Fibroblast of the aortic adventitia (primary cell): ENCODE measurements around the gene CCL15. TPM values are rescaled to one million over a fixed set of nuclear protein-coding genes. Genes with fewer than 3 reads are reported as not detected.
"Not testable (repeated sequence)": the region's sequence is repeated elsewhere in the genome, so short reads cannot be mapped to it uniquely, and the experiment has no call there.

Experiments used
- DNase-seq: peaks from one replicate; pipeline ENCODE4 v3.0.0-alpha.2; 2010; ENCODE audit warnings: low read depth
- H3K4me3 ChIP-seq: 2 replicates; pipeline ENCODE4 v1.5.1; 2011; ENCODE audit warnings: low read depth, mild to moderate bottlenecking, control low read depth, low read length, moderate library complexity
- CTCF ChIP-seq: IDR thresholded peaks from 2 replicates; pipeline ENCODE4 v1.5.1; 2011; ENCODE audit warnings: mild to moderate bottlenecking, low read length, control low read depth, inconsistent platforms; ENCODE audit not compliant: insufficient read depth
- total RNA-seq: library from RNA; depleted of rRNA; stranded (reverse); fragments of >200 nt; gene quantifications from 2 replicates; pipeline ENCODE4 v1.2.3, GENCODE V29; 2012; ENCODE audit warnings: low replicate concordance

CCL15 gene
- total RNA-seq, 1 donor = not detected

DNA sequence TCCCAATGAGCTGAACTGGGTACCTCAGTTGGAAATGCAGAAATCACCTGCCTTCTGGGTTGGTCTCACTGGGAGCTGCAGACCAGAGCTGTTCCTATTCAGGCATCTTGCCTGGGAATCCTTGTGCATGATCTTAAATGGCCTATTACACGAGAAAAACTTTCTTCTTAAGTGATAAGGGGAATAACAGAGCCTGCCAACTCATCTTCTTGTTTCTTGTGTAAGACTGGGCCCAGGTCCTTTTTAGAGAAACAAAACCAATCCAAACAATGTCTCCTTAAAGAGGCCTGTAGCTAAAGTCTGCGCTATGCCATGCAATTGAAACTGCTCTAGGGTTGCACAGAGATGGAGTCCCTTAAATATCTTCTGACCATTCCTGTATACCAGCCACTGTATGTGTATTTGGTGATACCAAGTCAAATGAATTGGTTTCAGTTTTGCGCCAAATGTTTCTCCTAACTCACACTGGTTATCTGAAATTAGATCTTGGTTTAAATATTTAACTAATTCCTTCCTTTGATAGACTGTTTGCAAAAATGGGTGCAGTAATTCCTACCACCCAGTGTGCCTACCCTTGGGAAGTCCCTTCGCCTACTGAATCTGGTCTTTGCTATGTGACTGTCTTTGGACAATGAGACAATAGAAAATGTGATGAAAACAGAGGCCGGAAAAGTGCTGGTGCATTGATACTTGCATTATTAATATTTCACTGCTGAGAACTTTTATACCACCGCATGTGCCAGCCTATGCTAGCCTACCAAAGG lies 22.9 kb upstream of the CCL15 start:
- no peak overlapping the region for H3K4me3 ChIP-seq
- TF ChIP-seq CTCF = no peak
- DNase-seq = no peak

DNA sequence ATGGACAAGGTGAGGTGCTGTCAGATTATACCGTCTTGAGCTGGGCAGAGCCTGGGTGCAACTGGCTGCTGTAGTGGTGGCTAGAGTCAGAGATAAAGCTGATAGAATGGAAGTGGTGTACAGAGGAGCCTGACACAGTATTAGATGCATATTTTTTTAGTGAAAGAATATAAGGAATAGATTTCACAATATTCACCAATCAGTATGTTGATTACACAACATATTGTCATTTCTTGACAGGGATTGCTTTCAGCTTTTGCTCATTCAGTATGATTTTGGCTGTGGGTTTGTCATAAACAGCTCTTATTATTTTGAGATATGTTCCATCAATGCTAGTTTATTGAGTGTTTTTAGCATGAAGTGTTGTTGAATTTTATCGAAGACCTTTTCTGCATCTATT lies 18.1 kb upstream of the CCL15 start:
- DNase-seq = no peak
- no peak for TF ChIP-seq CTCF
- H3K4me3 ChIP-seq = no peak overlapping the region

DNA sequence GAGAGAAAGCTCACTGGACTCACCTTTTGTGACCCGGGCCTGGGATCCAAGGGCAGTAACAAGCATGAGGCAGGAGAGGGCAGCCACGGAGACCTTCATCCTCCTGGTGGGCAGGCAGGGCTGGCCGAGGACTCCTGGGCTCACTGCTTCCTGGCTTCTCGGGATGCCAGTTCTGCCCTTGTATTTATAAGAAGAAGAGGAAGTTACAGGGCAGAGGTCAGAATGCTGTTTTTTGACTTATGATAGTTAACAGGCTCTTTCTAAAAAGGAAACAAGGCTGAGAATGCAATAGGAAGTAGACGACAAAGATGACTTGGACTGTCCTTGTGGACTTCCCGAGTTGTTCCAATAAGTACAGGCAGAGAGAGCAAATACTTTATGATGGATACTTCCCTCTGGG lies 16.4 kb upstream of the CCL15 start, which contains the start of gene CCL23:
Gene CCL23, minus strand, starts transcription at position 174 of the 400 bp plus-strand sequence. Its CDS starts 75 bp downstream, at position 99.
- DNase-seq = no peak
- no peak for TF ChIP-seq CTCF
- no peak within 1 kb of the TSS for H3K4me3 ChIP-seq

DNA sequence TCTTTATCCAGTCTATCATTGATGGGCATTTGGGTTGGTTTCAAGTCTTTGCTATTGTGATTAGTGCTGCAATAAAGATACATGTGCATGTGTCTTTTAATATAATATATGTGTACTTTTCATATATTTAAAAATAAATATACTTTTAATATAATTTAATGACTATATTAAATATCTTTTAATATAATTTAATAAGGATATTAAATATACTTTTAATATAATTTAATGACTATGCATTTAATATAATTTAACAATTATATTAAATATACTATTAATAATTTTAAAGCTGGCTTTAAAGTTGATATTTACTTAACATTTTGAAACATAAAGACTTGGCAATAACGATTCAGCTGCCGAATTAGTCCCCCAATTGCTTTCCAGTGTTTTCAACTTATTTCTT lies 15.2 kb upstream of the CCL15 start:
- H3K4me3 ChIP-seq = no peak overlapping the region
- no peak for TF ChIP-seq CTCF
- DNase-seq = no peak

- not testable (repeated sequence) for DNase-seq, H3K4me3 ChIP-seq
Measured at GRCh38 chr17:36015895-36016294, 14.5 kb upstream of the CCL15 start.

DNA sequence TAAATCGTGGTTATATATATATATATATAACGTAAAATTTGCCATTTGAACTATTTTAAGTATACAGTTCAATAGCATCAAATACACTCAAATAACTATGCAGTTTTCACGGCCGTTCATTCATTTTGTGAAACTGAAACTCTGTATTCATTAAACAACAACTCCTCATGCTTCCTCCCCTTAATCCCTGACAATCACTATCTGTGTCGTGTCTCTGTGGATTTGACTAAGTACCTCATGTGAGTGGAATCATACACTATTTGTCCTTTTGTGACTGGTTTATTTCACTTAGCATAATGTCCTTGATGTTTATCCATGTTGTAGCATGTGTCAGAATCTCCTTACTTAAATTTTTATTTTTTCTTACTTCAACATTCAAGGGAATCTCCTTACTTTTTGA lies 13.6 kb upstream of the CCL15 start:
- no peak overlapping the region for H3K4me3 ChIP-seq
- no peak for DNase-seq
- TF ChIP-seq CTCF = no peak

- no peak overlapping the region for H3K4me3 ChIP-seq
- TF ChIP-seq CTCF = no peak
- DNase-seq = no peak
Measured at GRCh38 chr17:36011201-36011600, 9.8 kb upstream of the CCL15 start.
